HG02763 (cell line): ENCODE measurements around the gene PHYHD1.
"Not testable (repeated sequence)": the region's sequence is repeated elsewhere in the genome, so short reads cannot be mapped to it uniquely, and the experiment has no call there.

Source experiments
- ATAC-seq: cut with Tn5 transposase; IDR thresholded peaks from one replicate; pipeline ENCODE4 v1.9.1; 2021; ENCODE audit warnings: mild to moderate bottlenecking, moderate library complexity; ENCODE audit not compliant: unreplicated experiment

Gene PHYHD1

GRCh38 chr9:128919402-128920089 is 1.2 kb upstream of the PHYHD1 start:
- no peak for ATAC-seq

- ATAC-seq: no peak
These were observed 1.3 kb downstream of the PHYHD1 start for GRCh38 chr9:128921881-128922763.

GRCh38 chr9:128923493-128923883 is 2.7 kb downstream of the PHYHD1 start:
- no peak for ATAC-seq

- ATAC-seq: no peak
These were observed 7.1 kb downstream of the PHYHD1 start for GRCh38 chr9:128927731-128928411.

GRCh38 chr9:128928624-128929023 is 7.8 kb downstream of the PHYHD1 start:
- no peak for ATAC-seq

GRCh38 chr9:128929560-128929959 is 8.8 kb downstream of the PHYHD1 start:
- no peak for ATAC-seq

GRCh38 chr9:128933731-128934130 is 12.9 kb downstream of the PHYHD1 start:
- ATAC-seq: no peak

GRCh38 chr9:128936171-128936865 is 15.5 kb downstream of the PHYHD1 start:
- ATAC-seq: no peak

- no peak for ATAC-seq
These were observed 16.8 kb downstream of the PHYHD1 start for GRCh38 chr9:128937310-128938165.

- ATAC-seq: no peak
These were observed 19.6 kb downstream of the PHYHD1 start for GRCh38 chr9:128940271-128940921.

GRCh38 chr9:128940946-128941755 is 20.4 kb downstream of the PHYHD1 start:
- ATAC-seq: no peak

GRCh38 chr9:128943832-128944620 is 23.2 kb downstream of the PHYHD1 start:
- ATAC-seq: no peak

GRCh38 chr9:128944966-128945365 is 24.2 kb downstream of the PHYHD1 start:
- not testable (repeated sequence) for ATAC-seq

- ATAC-seq: no peak
These were observed 25.2 kb downstream of the PHYHD1 start for GRCh38 chr9:128945798-128946501.

GRCh38 chr9:128946571-128947276 is 25.9 kb downstream of the PHYHD1 start:
- peak; percentile 15 for ATAC-seq

GRCh38 chr9:128947277-128947526 is 26.4 kb downstream of the PHYHD1 start:
- ATAC-seq: no peak
